Islet of Langerhans (tissue), 1 donor: ENCODE data around the gene ARL11.
"Not testable (repeated sequence)": the region's sequence is repeated elsewhere in the genome, so short reads cannot be mapped to it uniquely, and the experiment has no call there.

Experiments used
- FAIRE-seq: peaks from one replicate; lab custom pipeline; 2011; peaks lifted over from hg19 to GRCh38; lab: Jason Lieb, UNC

The ARL11 gene

GRCh38 chr13:49627831-49628652, at the start of gene ARL11:
ARL11 (plus strand) TSS chr13:49628507; CDS start chr13:49630448, 1,941 bp downstream.
- FAIRE-seq, result no peak

DNA sequence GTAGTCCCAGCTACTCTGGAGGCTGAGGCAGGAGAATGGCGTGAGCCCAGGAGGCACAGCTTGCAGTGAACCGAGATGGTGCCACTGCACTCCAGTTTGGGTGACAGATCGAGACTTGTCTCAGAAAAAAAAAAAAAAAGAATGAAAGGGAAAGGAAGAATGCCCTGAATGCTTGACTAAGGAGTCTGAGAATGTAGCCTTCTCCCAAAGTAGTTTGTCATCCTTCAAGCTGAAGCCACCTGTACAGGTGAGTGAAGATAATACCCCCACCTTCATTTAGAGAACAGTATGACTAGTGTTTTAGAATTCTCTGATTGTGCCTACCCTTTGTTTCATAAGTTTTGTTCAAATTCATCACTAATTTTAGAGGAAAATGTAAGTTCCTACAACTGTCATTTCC, 48.8 kb upstream of the ARL11 start:
- no peak for FAIRE-seq

DNA sequence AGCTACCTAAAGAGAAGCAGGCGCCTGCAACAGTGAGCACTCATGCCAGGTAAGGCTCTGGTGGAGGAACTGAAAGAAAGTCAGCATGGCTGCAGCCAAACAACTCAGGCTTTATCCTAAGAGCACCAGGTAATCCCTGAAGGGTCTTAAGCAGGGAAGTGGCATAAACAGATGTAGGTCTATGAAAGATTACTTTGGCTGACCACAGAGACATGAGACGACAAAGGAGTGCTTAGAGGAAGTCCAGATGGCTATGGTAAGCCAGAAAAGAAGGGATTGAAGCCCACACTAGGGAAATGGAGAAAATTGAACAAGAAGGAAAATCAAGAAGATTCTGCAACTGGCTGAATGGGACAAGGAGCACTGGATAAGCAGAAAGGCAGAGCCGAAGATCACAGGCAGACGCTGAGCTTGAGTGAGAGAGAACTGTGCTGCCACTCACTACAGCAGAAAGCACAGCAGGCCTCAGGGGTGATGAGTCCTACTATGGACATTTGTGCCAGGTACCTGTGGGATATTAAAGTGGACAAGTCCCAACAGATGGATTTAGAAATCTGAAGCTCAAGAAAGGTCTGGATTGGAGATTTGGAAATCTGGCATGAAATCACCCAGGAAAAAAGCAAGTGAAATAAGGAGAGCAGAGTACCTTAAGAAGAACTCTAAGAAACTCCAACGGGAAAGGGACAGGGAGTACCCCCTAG, 47.2 kb upstream of the ARL11 start:
- FAIRE-seq, result no peak

- no peak for FAIRE-seq
These were observed 43.5 kb upstream of the ARL11 start for GRCh38 chr13:49584771-49585182.

- FAIRE-seq, result no peak
These were observed 42.8 kb upstream of the ARL11 start, which contains the start of gene RCBTB1 for GRCh38 chr13:49585220-49586157. RCBTB1 (minus strand) TSS chr13:49585558; CDS start chr13:49567279, 18,279 bp downstream.

GRCh38 chr13:49586717-49587116, 41.6 kb upstream of the ARL11 start:
- FAIRE-seq, result no peak

DNA sequence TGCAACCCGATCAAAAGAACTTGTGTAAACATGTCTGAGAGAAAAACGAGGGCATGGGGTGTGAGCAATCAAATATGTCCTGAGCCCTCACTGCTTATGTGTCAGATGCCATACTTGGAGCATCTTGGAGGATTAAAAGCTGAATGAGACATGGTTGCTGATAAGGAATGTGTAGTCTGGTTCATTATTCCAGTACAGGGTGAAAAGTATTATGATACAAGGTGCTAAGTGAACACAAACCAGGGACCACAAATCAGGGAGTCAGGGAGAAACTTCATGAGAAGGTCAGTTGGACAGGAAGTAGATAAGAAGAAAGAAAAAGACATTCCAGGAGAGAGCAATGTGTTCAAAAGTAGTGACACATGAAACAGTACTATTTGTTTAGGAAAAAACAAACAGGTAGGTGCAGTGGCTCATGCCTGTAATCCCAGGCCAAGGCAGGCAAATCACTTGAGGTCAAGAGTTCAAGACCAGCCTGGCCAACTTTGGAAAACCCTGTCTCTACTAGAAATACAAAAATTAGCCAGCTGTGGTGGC, 40.9 kb upstream of the ARL11 start:
- no peak for FAIRE-seq

GRCh38 chr13:49590714-49591113, 37.6 kb upstream of the ARL11 start:
- not testable (repeated sequence) for FAIRE-seq

- not testable (repeated sequence) for FAIRE-seq
These were observed 34.4 kb upstream of the ARL11 start for GRCh38 chr13:49593876-49594275.

DNA sequence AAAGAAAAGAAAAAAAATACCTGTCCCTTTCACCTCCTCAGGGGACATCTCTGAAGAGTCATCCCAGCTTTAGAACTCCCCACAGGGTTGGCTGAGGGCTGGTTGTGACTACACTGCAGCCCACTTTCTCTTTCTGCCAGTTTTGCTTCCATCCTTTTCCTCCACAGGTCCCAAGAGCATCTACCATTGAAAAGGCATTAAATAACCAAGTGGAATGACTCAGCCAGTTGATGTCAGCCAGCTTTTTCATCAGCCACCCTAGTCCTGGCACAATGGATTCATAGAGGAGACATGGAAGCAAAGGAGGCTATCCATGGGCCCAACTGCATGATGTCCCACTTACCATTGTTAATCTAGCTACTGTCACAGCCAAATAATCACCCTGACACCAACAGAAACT, 33.7 kb upstream of the ARL11 start:
- FAIRE-seq, result no peak

GRCh38 chr13:49596221-49596620, 32.1 kb upstream of the ARL11 start:
- no peak for FAIRE-seq

- FAIRE-seq, result no peak
These were observed 31.2 kb upstream of the ARL11 start for GRCh38 chr13:49597043-49597641.

DNA sequence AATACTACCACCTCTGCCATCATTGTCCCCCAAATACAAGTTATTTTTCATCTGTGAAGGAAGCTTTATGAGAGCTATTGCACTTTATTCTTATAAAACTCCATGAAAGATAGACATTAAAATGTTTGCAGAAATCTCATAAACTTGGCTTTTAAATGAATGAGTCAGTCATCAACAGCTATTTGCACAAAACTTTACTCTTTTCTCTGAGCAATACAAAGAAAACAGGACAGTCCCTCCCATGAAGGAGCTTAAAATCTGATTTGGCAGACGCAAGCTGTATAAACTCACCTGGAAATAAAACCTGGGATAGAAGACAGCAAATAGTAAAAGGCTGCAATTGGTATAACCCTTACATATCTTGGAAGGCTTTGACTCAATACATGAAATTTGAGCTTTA, 26.3 kb upstream of the ARL11 start:
- no peak for FAIRE-seq

DNA sequence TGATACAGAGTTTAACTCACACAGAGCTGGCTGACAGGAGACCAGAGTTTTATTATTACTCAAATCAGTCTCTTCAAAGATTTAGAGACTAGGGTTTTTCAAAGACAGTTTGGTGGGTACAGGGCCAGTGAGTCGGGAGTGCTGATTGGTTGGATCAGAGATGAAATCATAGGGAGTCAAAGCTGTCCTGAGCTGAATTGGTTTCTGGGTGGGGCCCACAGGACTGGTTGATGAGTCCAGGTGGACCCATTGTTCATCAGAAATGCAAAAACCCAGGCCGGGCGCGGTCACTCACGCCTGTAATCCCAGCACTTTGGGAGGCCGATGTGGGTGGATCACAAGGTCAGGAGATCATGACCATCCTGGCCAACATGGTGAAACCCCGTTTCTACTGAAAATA, 25.7 kb upstream of the ARL11 start:
- FAIRE-seq, result not testable (repeated sequence)

DNA sequence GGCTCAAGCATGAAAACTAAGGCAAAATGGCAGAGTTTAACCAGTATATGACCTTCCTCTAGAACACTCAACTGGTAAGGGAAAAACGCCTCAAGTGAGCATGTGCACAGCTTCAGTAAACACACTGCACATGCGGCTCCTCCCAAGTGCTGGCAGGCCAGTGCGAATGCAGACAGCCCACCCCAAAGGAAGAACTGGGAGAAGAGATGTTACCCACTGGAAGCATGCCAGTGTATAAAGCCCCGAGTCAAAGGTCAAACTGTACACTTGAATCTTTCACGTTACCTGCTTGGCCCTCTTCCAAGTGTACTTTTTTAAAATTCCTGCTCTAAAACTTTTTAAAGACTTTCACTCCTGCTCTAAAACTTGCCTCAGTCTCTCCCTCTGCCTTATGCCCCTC, 23.7 kb upstream of the ARL11 start:
- no peak for FAIRE-seq

DNA sequence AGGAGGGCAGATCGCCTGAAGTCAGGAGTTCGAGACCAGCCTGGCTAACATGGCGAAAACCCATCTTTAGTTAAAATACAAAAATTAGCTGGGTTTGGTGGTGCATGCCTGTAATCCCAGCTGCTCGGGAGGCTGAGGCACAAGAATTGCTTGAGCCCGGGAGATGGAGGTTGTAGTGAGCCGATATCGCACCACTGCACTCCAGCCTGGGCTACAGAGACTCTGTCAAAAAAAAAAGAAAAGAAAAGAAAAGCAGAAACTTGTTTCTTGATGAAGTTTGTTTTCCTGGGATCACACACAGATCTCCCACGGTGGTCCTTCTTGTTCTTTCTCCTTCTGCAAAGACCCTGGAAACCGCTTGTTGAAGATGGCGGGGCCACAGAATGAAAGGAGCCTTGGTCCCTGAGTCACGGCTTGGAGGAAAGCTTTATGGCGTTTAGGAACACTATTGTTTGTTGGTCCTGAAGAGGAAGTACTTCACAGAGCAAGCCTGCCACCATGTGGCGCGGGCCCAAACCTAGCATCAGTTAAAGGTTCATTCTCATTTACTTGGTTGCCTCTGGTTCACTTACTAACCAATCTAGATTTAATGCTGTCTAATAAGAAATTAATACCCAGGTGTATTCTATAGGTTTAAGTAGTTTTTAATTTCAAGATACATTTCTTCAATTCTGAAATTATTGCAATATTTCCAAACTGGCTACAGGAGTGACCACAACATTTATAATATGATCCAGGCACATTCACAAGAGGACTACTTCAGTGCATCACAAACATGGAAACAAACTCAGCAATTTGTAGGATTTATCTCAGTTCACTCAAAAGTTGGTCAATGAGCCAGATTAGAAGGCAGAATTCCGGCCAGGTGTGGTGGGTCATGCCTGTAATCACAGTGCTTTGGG, 21.3 kb upstream of the ARL11 start:
- FAIRE-seq, result peak; percentile 77

GRCh38 chr13:49607761-49608160, 20.5 kb upstream of the ARL11 start:
- FAIRE-seq, result no peak

- FAIRE-seq, result no peak
These were observed 19.5 kb upstream of the ARL11 start for GRCh38 chr13:49608651-49609331.

DNA sequence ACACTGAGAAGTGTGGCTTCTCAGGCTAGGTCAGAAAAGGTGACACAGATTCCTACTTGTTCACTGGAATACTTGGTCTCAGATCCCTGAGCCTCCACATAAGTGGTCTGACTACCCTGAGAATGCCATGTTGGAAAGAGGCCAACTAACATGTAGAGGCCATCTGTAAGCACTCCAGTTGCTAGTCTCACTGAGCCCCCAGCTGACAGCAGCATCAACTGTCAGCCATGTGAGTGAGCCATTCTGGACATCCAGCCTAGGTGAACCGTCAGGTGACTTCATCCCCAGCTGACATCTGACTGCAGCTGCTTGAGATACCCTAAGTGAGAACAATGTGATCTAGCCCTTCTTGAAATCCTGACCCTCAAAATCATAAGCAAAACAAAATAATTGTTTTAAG, 18.1 kb upstream of the ARL11 start:
- no peak for FAIRE-seq

GRCh38 chr13:49612042-49612441, 16.3 kb upstream of the ARL11 start:
- not testable (repeated sequence) for FAIRE-seq
